A673 (cell line): Measurements from ENCODE around the gene PDXP.

Source experiments
- CTCF ChIP-seq: fragments of 300-800, 200-600 bp; sonication (generic); conservative IDR thresholded peaks from 2 replicates; pipeline ENCODE4 v1.5.1; 2017; ENCODE audit warnings: low read depth, mild to moderate bottlenecking, antibody characterized with exemption, low read length, moderate library complexity, mixed read lengths
- EZH2 ChIP-seq: fragments of 200-600 bp; sonication (generic); IDR thresholded peaks from 2 replicates; pipeline ENCODE4 v1.6.1; 2017; ENCODE audit warnings: borderline replicate concordance, low read depth, mild to moderate bottlenecking, mixed read lengths, antibody characterized with exemption, low read length; ENCODE audit not compliant: poor library complexity, severe bottlenecking

- TF ChIP-seq CTCF: no peak
- no peak for TF ChIP-seq EZH2
Observed at GRCh38 chr22:37627121-37627520, 31.4 kb upstream of the PDXP start.
